ENCODE measurements around the gene TMEM184C. TPM values are rescaled to one million over a fixed set of nuclear protein-coding genes. Genes with fewer than 3 reads are reported as not detected.

Gene TMEM184C
- total RNA-seq, 3 donors from 2014 or later = 21.0 to 32.2 (median 26.9) TPM

GRCh38 chr4:147626903-147627302, 9.7 kb downstream of the TMEM184C start:
- Histone ChIP-seq H3K9me3 (no peaks in the 10 kb centered on the region), H3K4me3 (no peak overlapping the region), H3K27me3 (no peaks in the 10 kb centered on the region), H3K27ac (no peak overlapping the region), H3K36me3 (peaks cover 16% of the 10 kb centered on the region), H3K4me1 (no peaks in the 10 kb centered on the region)
- TF ChIP-seq POLR2A (IDR thresholded peaks at IDR 0.05) (no peak), POLR2AphosphoS5 (IDR thresholded peaks at IDR 0.05) (no peak)
- intact Hi-C loops (cut with DNase I; ENCODE audit: low total_unique reads) = loop anchor here (10.0 kb wide), 1 partner anchor 1348 kb away; no protein-coding TSS in a partner anchor
- no peak for DNase-seq (ENCODE audit: low spot score in 2 of 2)

DNA sequence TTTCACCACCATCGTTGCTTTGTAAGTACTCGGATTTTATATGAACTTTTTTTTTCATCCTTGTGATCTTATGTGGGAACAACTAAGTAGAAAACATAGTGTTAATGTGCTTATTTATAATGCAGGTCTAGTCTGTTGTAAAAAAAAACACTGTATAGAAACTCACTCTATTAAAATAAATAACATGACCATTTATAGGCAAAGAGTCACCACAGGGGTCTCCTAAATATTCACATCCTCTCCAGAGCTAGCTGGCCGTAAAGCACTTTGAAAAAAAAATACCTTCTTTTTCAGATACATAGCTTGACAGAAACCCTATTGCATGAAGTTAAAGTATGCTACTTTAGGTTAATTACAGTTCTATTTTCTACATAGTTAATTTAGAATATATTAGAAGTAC, 11.2 kb downstream of the TMEM184C start:
- no peak for DNase-seq (ENCODE audit: low spot score in 2 of 2)
- intact Hi-C loops (cut with DNase I; ENCODE audit: low total_unique reads) = loop anchor here (10.0 kb wide), 1 partner anchor 1346 kb away; no protein-coding TSS in a partner anchor
- Histone ChIP-seq H3K4me3 (no peak overlapping the region), H3K9me3 (no peaks in the 10 kb centered on the region), H3K4me1 (no peaks in the 10 kb centered on the region), H3K27me3 (no peaks in the 10 kb centered on the region), H3K27ac (no peak overlapping the region), H3K36me3 (peaks cover 16% of the 10 kb centered on the region)
- TF ChIP-seq POLR2A (IDR thresholded peaks at IDR 0.05) = no peak
- TF ChIP-seq POLR2AphosphoS5 (IDR thresholded peaks at IDR 0.05) = no peak
- TF ChIP-seq CTCF (IDR thresholded peaks at IDR 0.05) = no peak

GRCh38 chr4:147629783-147630730, 12.9 kb downstream of the TMEM184C start:
- intact Hi-C loops (cut with DNase I; ENCODE audit: low total_unique reads) = loop anchor here (5.0 to 10.0 kb wide), 2 partner anchors 382 to 1345 kb away; no protein-coding TSS in a partner anchor
- H3K27me3 ChIP-seq = no peaks in the 10 kb centered on the region
- TF ChIP-seq CTCF (IDR thresholded peaks at IDR 0.05) (no peak), POLR2A (IDR thresholded peaks at IDR 0.05) (no peak), POLR2AphosphoS5 (IDR thresholded peaks at IDR 0.05) (no peak)
- no peaks in the 10 kb centered on the region for H3K4me1 ChIP-seq
- H3K27ac ChIP-seq = no peak overlapping the region
- no peak for DNase-seq (ENCODE audit: low spot score in 2 of 2)
- H3K36me3 ChIP-seq = peaks cover 13% of the 10 kb centered on the region
- H3K4me3 ChIP-seq = no peak overlapping the region
- no peaks in the 10 kb centered on the region for H3K9me3 ChIP-seq

GRCh38 chr4:147633113-147633512, 15.9 kb downstream of the TMEM184C start:
- TF ChIP-seq POLR2AphosphoS5 (IDR thresholded peaks at IDR 0.05) = no peak
- TF ChIP-seq POLR2A (IDR thresholded peaks at IDR 0.05) = no peak
- no peak for TF ChIP-seq CTCF (IDR thresholded peaks at IDR 0.05)
- H3K36me3 ChIP-seq = peaks cover 14% of the 10 kb centered on the region
- H3K27me3 ChIP-seq = no peaks in the 10 kb centered on the region
- no peak overlapping the region for H3K27ac ChIP-seq
- intact Hi-C loops (cut with DNase I; ENCODE audit: low total_unique reads) = loop anchor here (5.0 kb wide), 1 partner anchor 379 kb away; no protein-coding TSS in a partner anchor
- H3K4me3 ChIP-seq = no peak overlapping the region
- no peak for DNase-seq (ENCODE audit: low spot score in 2 of 2)
- no peaks in the 10 kb centered on the region for H3K4me1 ChIP-seq
- no peaks in the 10 kb centered on the region for H3K9me3 ChIP-seq

DNA sequence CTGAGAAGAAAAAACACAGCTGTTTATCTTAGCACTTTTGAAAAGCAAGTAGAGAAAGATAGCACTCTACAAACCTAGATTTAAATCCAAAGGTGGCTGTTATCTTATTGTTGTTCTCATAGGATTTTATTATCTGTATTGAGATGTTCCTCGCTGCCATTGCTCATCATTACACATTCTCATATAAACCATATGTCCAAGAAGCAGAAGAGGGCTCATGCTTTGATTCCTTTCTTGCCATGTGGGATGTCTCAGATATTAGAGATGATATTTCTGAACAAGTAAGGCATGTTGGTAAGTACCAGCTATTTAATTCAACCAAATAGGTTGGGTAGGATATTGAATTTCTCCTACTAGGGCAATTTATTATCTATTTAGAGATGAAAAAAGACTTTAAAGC, 16.4 kb downstream of the TMEM184C start:
- no peaks in the 10 kb centered on the region for H3K9me3 ChIP-seq
- intact Hi-C loops (cut with DNase I; ENCODE audit: low total_unique reads) = loop anchor here (5.0 kb wide), 1 partner anchor 379 kb away; no protein-coding TSS in a partner anchor
- TF ChIP-seq CTCF (IDR thresholded peaks at IDR 0.05) = no peak
- no peak for TF ChIP-seq POLR2A (IDR thresholded peaks at IDR 0.05)
- TF ChIP-seq POLR2AphosphoS5 (IDR thresholded peaks at IDR 0.05) = no peak
- H3K4me3 ChIP-seq = no peak overlapping the region
- peaks cover 12% of the 10 kb centered on the region for H3K36me3 ChIP-seq
- DNase-seq (ENCODE audit: low spot score in 2 of 2) = no peak
- H3K27me3 ChIP-seq = no peaks in the 10 kb centered on the region
- no peak overlapping the region for H3K27ac ChIP-seq
- H3K4me1 ChIP-seq = no peaks in the 10 kb centered on the region

Data from breast epithelium (tissue), 4 donors.